Endothelial cell of umbilical vein (primary cell): ENCODE measurements around the gene SPTB. TPM values are rescaled to one million over a fixed set of nuclear protein-coding genes. Genes with fewer than 3 reads are reported as not detected.
A peak's percentile ranks its signal among the peaks of the same experiment; 100 is the strongest.

Experiments
- BruUV-seq: library from RNA; stranded (reverse); fragments of 400-500 nt; replicated peaks from 2 replicates; lab custom pipeline; 2021; lab: Mats Ljungman, UMichigan
- CTCF ChIA-PET: fragments of 300-600, 350-600 bp; sonication (Branson Sonifier 250); formaldehyde crosslinking; loops from one replicate; lab custom pipeline; 2021; ENCODE audit warnings: antibody characterized with exemption, inconsistent platforms; lab: Charles Lee
- POLR2A ChIA-PET: fragments of 300-600, 350-600 bp; sonication (Branson Sonifier 250); formaldehyde crosslinking; loops from one replicate; lab custom pipeline; 2021; ENCODE audit warnings: antibody characterized with exemption, inconsistent platforms; lab: Charles Lee
- DNase-seq: peaks from one replicate; pipeline ENCODE4 v3.0.0-alpha.2; 2011; ENCODE audit warnings: low read depth, low spot score
- FAIRE-seq: peaks from 2 replicates; lab custom pipeline; 2011; peaks lifted over from hg19 to GRCh38; lab: Jason Lieb, UNC
- H2AFZ ChIP-seq: 2 replicates; pipeline ENCODE4 v1.6.0; 2012; ENCODE audit warnings: low read depth, low read length, control low read depth, inconsistent platforms
- H3K27ac ChIP-seq: 2 replicates; pipeline ENCODE4 v1.5.1; 2011; ENCODE audit warnings: low read depth, mild to moderate bottlenecking, control low read depth, low read length, moderate library complexity; ENCODE audit not compliant: insufficient read depth
- H3K27me3 ChIP-seq, 2 experiments: 2 replicates each; pipeline versions ENCODE4 v1.6.0 to v1.6.1; 2011; ENCODE audit warnings: low read length in 2 of 2, mixed read lengths in 1 of 2; ENCODE audit not compliant: control insufficient read depth in 2 of 2, insufficient read depth in 2 of 2
- H3K36me3 ChIP-seq, 2 experiments: 2 replicates in 1 of 2; 3 replicates in 1 of 2; pipeline ENCODE4 v1.5.1; 2011; ENCODE audit warnings: low read length in 2 of 2, mild to moderate bottlenecking in 1 of 2, moderate library complexity in 1 of 2; ENCODE audit not compliant: control insufficient read depth in 2 of 2, insufficient read depth in 2 of 2; ENCODE audit errors: extremely low read depth in 1 of 2
- H3K4me1 ChIP-seq: 3 replicates; pipeline ENCODE4 v1.5.1; 2011; ENCODE audit warnings: mild to moderate bottlenecking, low read length; ENCODE audit not compliant: control insufficient read depth, insufficient read depth; ENCODE audit errors: extremely low read depth
- H3K4me2 ChIP-seq: 2 replicates; pipeline ENCODE4 v1.6.1; 2011; ENCODE audit warnings: low read length, control low read depth, mixed read lengths; ENCODE audit not compliant: insufficient read depth
- H3K4me3 ChIP-seq, 3 experiments: fragments of 200-600 bp in 1 of 3; sonication (generic), shearing (Covaris generic) in 1 of 3; replicated peaks in 1 of 3; 2 replicates each; pipeline ENCODE4 v1.5.1; 2011 to 2016; ENCODE audit warnings: control low read depth in 3 of 3, low read length in 3 of 3, mild to moderate bottlenecking in 2 of 3, inconsistent platforms in 1 of 3, low read depth in 1 of 3, moderate library complexity in 1 of 3; ENCODE audit not compliant: insufficient read depth in 1 of 3
- H3K79me2 ChIP-seq: 2 replicates; pipeline ENCODE4 v1.6.0; 2012; ENCODE audit warnings: low read length, inconsistent platforms; ENCODE audit not compliant: control insufficient read depth, insufficient read depth
- H3K9ac ChIP-seq: replicated peaks from 2 replicates; pipeline ENCODE3; 2011; ENCODE audit warnings: low read length, control low read depth; ENCODE audit not compliant: insufficient read depth; ENCODE audit errors: extremely low read depth
- H3K9me1 ChIP-seq: replicated peaks from 3 replicates; pipeline ENCODE4 v1.6.0; 2011; ENCODE audit warnings: mild to moderate bottlenecking, low read length; ENCODE audit not compliant: control insufficient read depth, insufficient read depth; ENCODE audit errors: extremely low read depth
- H3K9me3 ChIP-seq: replicated peaks from 2 replicates; pipeline ENCODE4 v1.5.1; 2012; ENCODE audit warnings: low read length, inconsistent platforms; ENCODE audit not compliant: control insufficient read depth, insufficient read depth
- H4K20me1 ChIP-seq: replicated peaks from 2 replicates; pipeline ENCODE3; 2011; ENCODE audit warnings: mild to moderate bottlenecking, low read length; ENCODE audit not compliant: control insufficient read depth, insufficient read depth; ENCODE audit errors: extremely low read depth
- GATA2 ChIP-seq: IDR thresholded peaks from 2 replicates; pipeline ENCODE4 v1.7.0; 2011; ENCODE audit warnings: low read depth, mild to moderate bottlenecking, moderate library complexity, mixed read lengths, low read length; ENCODE audit not compliant: insufficient read length, insufficient read depth
- MYC ChIP-seq: IDR thresholded peaks from one replicate; pipeline ENCODE4 v1.6.1; 2011; ENCODE audit warnings: mild to moderate bottlenecking, low read depth, low read length
- dilution Hi-C: fragments of 300-500 bp; cut with MboI; formaldehyde crosslinking; loops from one replicate; pipeline ENCODE4 v1.15.0; 2019; ENCODE audit warnings: low sequenced_read_pairs; ENCODE audit not compliant: extremely low pct_ligation_motif_present
- intact Hi-C: fragments of 100-400 bp; cut with micrococcal nuclease; formaldehyde crosslinking; loops from one replicate; pipeline ENCODE4 v1.10.0; 2022
- polyA plus RNA-seq, 4 experiments: library from polyadenylated mRNA; depleted of rRNA in 3 of 4; stranded (reverse) in 3 of 4; unstranded in 1 of 4; fragments of >200 nt; gene quantifications; 2 replicates each; pipeline versions ENCODE4 v1.2.1 to v1.2.3, GENCODE V29; 2011 to 2012; ENCODE audit warnings: missing spikeins in 1 of 4
- total RNA-seq: library from RNA; stranded (reverse); gene quantifications from 2 replicates; pipeline ENCODE4 v1.2.3, GENCODE V29; 2021
- TF ChIP-seq, protein P1 (sequence below), 2 donors: IDR thresholded peaks; 1 replicate in 1 of 2; 2 replicates in 1 of 2; pipeline ENCODE4 v1.5.1; 2011; ENCODE audit warnings: low read length in 2 of 2, mild to moderate bottlenecking in 2 of 2, moderate library complexity in 2 of 2, control low read depth in 1 of 2, inconsistent platforms in 1 of 2, low read depth in 1 of 2; ENCODE audit not compliant: insufficient read depth in 1 of 2; ENCODE audit errors: extremely low read depth in 1 of 2

Gene SPTB
- total and polyA plus RNA-seq, 2 donors (not counting 3 experiments of a cell fraction or from before 2014, with no cell fraction given), result 0.03 to 0.07 TPM

DNA sequence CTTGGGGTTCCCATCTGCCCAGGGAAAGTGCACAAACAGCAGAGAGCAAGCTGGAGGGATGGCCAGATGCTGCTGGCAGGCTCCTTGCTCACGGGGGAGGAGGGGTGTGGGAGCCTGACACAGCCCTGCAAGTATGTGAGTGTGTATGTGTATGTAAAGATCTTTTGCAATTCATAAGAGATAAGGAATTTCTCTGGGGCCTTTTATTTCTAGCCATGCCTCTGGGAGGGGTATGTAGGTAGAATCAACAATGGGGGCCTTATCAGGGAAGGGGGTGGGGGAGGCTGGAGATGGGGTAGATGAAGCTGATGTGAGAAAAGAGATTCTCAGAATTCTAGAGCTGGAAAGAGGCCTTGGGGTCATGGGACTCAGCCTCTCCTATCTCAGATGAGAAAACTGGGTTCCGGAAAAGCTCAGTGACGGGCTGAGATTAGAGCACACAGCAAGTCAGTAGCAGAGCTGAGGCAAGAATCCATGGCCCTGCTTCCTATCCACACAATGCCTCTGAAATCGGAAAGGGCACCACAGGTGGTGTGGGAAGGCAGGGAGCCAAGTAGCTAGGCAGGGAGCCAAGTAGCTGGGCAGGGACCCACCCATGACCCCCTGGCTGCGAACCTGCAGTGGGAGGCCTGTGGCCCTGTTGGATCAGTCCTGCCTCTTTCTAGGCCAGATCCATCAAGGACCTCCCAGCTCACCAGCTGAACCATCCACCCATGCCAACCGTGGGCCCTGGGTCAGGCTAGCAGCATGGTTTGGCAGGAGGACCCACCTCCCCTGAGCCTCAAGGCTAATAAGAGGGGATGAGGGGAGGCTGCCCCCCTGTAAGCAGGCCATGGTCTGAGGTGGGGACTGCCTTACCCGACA, 120.8 kb downstream of the SPTB start:
- no peaks in the 10 kb centered on the region for H3K9me1 ChIP-seq
- H3K4me1 ChIP-seq, result peaks cover 13% of the 10 kb centered on the region
- H3K9ac ChIP-seq, result no peak overlapping the region
- dilution Hi-C loops (no loop called here), intact Hi-C loops (no loop called here)
- no peaks in the 10 kb centered on the region for H4K20me1 ChIP-seq
- no peak overlapping the region for H3K27ac ChIP-seq
- no peak overlapping the region for H3K4me2 ChIP-seq
- no peak overlapping the region for H2AFZ ChIP-seq
- no peaks in the 10 kb centered on the region for H3K9me3 ChIP-seq
- DNase-seq, result peak; percentile 59
- no peaks in the 10 kb centered on the region for H3K79me2 ChIP-seq
- H3K36me3 ChIP-seq, result no peaks in the 10 kb centered on the region
- CTCF ChIA-PET, result interaction anchor here (1.0 to 2.2 kb wide), 9 partner anchors 10 to 152 kb away, joined by 3 to 8 read pairs (median 6); partner anchors contain the start of gene PLEKHG3
- H3K27me3 ChIP-seq, result peaks cover 0 to 2% of the 10 kb centered on the region in 2 experiments
- no peak overlapping the region for H3K4me3 ChIP-seq
- peak; percentile 51 for TF ChIP-seq GATA2
- no peak for TF ChIP-seq MYC
- BruUV-seq, result no TSS peak
- POLR2A ChIA-PET, result no interaction called here
- FAIRE-seq, result no peak

DNA sequence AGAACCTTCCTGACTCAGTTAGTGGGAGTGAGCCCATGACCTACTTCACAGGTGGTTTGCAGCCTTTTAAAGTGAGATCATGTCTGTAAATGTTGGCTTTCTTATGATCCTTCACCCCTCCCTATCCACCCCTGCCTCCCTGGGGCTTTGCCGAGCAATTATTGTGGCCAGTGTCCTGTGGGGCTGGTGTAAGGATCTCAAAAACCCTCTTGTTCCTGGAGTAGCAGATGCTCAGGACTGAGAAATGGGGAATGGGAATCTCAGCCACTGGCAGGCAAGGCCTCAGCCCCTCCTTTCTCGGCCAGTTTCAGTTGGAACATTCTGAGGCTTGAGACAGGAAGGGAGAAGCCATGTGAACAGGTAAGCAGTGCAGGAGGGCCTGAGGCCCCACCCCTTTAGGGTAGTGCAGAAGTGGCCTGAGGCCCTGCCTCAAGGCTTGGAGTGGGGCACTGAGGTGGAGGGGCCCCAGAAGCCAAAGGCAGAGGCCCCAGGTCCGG, 121.6 kb downstream of the SPTB start:
- BruUV-seq, result no TSS peak
- CTCF ChIA-PET, result interaction anchor here (1.3 to 2.2 kb wide), 6 partner anchors 10 to 153 kb away, joined by 5 to 8 read pairs (median 6); partner anchors contain the start of gene PLEKHG3
- no peak overlapping the region for H3K27ac ChIP-seq
- TF ChIP-seq, protein P1, sequence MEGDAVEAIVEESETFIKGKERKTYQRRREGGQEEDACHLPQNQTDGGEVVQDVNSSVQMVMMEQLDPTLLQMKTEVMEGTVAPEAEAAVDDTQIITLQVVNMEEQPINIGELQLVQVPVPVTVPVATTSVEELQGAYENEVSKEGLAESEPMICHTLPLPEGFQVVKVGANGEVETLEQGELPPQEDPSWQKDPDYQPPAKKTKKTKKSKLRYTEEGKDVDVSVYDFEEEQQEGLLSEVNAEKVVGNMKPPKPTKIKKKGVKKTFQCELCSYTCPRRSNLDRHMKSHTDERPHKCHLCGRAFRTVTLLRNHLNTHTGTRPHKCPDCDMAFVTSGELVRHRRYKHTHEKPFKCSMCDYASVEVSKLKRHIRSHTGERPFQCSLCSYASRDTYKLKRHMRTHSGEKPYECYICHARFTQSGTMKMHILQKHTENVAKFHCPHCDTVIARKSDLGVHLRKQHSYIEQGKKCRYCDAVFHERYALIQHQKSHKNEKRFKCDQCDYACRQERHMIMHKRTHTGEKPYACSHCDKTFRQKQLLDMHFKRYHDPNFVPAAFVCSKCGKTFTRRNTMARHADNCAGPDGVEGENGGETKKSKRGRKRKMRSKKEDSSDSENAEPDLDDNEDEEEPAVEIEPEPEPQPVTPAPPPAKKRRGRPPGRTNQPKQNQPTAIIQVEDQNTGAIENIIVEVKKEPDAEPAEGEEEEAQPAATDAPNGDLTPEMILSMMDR (IDR thresholded peaks at IDR 0.05; ENCODE audit: extremely low read depth in 1 of 2, insufficient read depth in 1 of 2, low read depth in 1 of 2, low read length in 2 of 2), result no peak
- no peaks in the 10 kb centered on the region for H3K36me3 ChIP-seq
- no peaks in the 10 kb centered on the region for H3K9me1 ChIP-seq
- no peak overlapping the region for H2AFZ ChIP-seq
- POLR2A ChIA-PET, result no interaction called here
- no peaks in the 10 kb centered on the region for H3K9me3 ChIP-seq
- H3K9ac ChIP-seq, result no peak overlapping the region
- peaks cover 0 to 2% of the 10 kb centered on the region in 2 experiments for H3K27me3 ChIP-seq
- intact Hi-C loops (no loop called here), dilution Hi-C loops (no loop called here)
- H3K4me3 ChIP-seq, result no peak overlapping the region
- H3K79me2 ChIP-seq, result no peaks in the 10 kb centered on the region
- peaks cover 12% of the 10 kb centered on the region for H3K4me1 ChIP-seq
- no peak for DNase-seq
- H4K20me1 ChIP-seq, result no peaks in the 10 kb centered on the region
- FAIRE-seq, result no peak
- H3K4me2 ChIP-seq, result no peak overlapping the region
